Measurements from ENCODE around the gene KCNG2.

DNA sequence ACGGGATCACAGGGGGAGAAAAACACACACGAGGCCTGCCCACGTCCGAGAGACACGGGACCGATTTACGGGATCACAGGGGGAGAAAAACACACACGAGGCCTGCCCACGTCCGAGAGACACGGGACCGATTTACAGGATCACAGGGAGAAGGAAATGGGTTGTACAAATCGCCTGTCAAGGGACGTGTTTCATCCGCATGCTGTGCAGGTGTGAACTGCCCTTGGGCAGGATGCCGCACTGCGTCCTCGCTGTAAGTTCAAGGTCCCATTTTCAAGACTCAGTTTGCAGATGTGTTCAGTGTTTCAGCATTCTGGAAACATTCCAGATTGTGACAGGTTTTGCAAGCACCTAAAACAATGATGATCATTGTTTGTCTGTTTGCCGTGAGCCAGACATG is 2.3 kb upstream of the KCNG2 start:
- TF ChIP-seq POLR2A (IDR thresholded peaks at IDR 0.05) (no peak), CTCF (IDR thresholded peaks at IDR 0.05) (no peak)
